Measurements from ENCODE around the gene CRYBG1.
A peak's percentile ranks its signal among the peaks of the same experiment; 100 is the strongest.

The CRYBG1 gene, protein sequence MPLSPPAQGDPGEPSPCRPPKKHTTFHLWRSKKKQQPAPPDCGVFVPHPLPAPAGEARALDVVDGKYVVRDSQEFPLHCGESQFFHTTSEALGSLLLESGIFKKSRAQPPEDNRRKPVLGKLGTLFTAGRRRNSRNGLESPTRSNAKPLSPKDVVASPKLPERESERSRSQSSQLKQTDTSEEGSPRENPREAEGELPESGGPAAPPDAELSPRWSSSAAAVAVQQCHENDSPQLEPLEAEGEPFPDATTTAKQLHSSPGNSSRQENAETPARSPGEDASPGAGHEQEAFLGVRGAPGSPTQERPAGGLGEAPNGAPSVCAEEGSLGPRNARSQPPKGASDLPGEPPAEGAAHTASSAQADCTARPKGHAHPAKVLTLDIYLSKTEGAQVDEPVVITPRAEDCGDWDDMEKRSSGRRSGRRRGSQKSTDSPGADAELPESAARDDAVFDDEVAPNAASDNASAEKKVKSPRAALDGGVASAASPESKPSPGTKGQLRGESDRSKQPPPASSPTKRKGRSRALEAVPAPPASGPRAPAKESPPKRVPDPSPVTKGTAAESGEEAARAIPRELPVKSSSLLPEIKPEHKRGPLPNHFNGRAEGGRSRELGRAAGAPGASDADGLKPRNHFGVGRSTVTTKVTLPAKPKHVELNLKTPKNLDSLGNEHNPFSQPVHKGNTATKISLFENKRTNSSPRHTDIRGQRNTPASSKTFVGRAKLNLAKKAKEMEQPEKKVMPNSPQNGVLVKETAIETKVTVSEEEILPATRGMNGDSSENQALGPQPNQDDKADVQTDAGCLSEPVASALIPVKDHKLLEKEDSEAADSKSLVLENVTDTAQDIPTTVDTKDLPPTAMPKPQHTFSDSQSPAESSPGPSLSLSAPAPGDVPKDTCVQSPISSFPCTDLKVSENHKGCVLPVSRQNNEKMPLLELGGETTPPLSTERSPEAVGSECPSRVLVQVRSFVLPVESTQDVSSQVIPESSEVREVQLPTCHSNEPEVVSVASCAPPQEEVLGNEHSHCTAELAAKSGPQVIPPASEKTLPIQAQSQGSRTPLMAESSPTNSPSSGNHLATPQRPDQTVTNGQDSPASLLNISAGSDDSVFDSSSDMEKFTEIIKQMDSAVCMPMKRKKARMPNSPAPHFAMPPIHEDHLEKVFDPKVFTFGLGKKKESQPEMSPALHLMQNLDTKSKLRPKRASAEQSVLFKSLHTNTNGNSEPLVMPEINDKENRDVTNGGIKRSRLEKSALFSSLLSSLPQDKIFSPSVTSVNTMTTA (N-terminal part only)

DNA sequence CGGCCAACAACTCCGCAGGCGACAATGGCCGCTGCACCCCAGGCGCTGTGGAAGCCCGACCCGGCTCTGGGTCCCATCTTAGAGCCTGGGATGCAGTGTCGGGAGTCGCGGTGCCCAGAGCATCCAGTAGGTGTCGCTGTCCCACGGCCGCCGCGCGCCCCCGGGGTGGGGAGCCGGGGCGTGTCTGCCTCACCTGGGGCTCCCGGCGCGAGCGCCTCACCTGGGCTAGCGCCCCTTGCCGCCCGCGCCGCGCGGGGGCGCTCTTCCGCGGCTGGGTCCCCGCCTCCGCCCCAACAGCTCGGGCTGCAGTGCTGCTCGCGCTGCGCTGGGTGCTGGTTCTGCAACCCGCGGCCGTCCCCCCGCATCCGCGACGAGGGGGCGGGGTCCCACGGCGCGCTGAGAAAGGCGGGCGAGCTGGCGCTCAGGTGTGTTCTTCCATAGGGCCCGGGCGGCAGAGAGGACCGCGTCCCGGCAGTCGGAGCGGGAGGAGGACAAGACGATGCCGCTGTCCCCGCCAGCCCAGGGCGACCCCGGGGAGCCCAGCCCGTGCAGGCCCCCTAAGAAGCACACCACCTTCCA is at the start of gene CRYBG1:
Gene CRYBG1, plus strand, starts transcription at position 308 of the 579 bp plus-strand sequence. Its CDS starts 192 bp downstream, at position 500.
- no peak for DNase-seq

DNA sequence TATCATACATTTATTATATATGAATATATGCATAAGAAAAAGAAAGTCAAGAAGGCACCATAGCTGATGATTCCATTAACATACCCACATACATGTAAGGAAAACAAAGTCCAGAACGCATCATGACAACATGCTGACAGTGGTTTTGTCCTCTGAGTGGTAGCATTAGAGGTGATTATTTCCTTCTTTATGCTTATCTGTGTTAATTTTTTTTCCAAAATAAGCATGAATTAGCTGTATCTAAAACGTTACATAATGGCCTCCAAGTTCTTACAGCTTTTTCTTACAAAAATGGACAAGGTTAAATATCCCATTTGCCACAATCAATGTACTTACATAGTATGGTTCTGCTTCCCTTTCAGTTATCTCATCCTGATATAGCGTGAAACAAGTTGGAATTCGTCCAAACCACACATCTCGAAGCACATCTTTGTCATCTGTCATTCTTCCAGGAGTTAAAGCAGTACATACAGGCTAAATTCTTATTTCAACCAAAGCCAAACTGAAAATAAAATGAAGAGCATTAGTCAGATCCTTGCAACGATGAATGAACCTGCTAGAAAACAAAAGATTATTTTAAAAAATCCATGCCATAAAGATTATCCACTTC is 44.6 kb upstream of the CRYBG1 start:
- no peak for DNase-seq

DNA sequence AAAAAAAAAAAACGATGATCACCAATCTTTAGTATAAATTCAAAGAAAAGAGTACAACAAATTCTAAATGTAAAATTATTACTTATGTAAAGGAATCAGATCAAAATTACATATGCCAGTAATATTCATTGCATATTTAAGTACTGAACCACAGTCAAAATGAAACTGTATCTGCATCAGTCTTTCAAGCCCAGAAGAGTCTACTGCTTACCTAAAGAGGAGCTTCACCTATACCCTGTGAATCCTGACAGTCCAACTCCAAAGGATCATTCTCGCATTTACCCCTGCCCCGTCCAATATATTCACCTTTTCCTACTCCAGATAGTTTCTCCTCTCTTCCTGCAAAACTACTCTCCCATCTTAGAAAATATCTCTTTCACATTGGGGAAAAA is 44.1 kb upstream of the CRYBG1 start:
- no peak for DNase-seq

DNA sequence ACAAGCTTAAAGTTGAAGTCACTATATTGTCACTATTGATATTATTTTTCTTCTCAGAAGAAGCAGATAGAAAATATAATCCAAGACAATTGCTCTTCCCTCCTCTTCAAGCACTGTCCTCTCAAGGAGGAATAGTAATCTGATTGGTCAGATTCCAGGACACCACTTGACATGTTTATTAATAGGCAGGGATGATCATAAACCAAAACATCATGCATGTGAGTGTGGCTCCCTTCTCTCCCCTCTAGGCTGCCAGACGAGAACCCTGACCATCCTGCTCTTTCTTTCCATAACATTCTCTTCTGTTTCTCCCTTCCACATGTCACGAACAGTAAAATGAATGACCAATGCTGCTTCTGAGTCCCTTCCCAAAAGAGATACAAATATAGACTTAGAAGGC is 42.5 kb upstream of the CRYBG1 start:
- DNase-seq = no peak

DNA sequence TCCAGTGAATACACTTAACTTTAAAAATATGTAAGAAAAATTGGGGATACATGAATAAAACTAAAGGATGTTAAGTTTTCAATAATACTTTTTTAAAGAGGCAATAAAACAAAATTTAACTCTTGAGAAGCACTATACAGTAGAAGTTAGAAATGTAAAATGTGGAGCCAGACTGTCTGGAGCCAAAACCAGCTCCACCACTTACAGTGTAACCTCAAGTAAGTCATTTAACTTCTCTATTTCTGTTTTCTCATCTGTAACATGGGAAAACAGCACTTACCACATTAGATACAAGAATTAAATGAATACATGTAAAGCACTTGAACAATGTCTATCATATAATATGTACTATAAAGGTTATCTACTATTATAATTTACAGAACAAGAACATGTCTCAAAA is 41.7 kb upstream of the CRYBG1 start:
- DNase-seq = no peak

DNA sequence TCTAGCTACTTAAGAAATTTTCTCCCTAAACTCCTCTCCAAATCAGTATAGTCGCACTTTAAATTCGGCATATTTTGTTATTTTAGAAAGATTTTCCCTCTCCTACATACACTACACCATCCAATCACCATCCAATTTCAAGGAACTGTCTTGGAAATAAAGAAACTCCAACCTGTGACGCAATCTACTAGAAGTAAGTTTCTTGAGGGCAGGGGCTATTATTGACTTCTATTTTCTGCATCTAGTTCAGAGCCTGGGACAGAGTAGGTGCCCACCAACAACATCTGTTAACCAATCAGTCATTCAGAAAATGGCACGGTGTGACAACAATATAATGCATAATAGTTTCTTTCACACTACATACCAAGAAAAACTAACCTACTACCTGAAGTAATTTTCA is 38.6 kb upstream of the CRYBG1 start:
- no peak for DNase-seq

DNA sequence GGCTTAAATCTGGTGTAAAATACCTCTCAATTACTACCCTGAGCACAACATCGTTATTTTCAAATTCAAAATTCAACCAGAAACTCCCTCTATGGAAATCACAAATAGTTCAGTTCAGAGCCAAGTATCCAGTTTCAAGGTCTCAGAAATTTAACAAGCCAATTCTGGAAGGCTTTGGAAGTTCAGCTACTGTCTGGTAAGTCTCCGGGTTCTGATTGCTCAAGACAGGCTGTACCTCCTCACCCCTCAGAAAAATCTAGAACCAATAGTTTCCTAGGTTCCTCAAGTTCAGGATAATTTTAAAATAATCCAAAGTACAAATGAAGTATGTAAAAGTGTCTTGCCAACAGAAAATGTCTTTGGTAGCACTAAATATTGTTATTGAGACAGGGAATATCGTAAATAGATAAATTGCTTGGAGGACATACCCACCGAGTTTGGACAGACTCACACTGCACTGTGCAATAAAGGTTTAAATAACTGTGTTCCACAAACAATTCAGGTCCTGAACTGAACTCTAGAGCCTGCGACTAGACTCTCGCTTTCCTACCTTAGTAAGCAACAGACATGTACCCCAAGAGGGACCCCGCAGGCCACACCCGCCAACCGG is 35.7 kb upstream of the CRYBG1 start:
- DNase-seq = no peak

DNA sequence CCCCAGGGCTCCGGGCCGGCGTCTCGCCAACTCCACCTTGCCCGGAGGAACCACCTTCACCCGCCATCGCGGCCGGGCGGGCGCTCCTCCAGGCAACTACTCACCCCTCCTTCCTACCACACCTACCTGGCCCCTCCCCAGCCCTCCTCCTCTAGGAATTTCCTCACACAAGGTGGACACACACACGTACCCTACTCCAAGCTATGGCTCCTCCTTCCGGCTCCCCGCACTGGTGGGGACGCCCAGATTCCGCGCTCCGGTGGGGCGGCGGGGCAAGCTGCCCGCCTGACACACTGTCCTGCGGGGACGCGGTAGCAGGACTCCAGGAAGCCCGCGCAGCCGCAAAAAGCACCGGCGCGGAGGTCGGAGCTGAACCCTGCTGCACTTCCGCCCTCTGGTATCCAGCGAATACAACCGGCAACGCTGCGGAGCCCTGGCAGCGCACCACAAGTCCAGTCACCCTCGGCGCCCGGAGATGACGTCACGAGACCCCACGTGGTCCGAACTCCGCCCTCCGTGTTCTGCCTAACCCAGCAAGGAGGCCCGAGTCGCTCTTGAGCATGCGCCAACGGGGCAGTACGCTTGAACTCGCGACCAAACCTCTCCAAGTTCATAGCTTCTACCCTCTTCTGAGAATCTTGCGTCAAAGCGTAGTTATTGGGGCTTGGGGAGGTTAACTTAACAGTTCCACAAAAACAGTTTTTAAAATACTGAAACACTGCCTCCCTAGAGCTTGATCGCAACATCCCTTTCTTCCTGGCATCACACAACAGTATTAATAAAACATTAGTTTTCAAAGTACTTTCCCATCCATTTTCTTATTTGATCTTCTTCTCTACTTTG is 35.0 kb upstream of the CRYBG1 start, which contains the start of gene ATG5:
Gene ATG5, minus strand, starts transcription at position 425 of the 843 bp plus-strand sequence. CDS start 9,552 bp downstream, outside the sequence.
- peak; percentile 98 for DNase-seq

DNA sequence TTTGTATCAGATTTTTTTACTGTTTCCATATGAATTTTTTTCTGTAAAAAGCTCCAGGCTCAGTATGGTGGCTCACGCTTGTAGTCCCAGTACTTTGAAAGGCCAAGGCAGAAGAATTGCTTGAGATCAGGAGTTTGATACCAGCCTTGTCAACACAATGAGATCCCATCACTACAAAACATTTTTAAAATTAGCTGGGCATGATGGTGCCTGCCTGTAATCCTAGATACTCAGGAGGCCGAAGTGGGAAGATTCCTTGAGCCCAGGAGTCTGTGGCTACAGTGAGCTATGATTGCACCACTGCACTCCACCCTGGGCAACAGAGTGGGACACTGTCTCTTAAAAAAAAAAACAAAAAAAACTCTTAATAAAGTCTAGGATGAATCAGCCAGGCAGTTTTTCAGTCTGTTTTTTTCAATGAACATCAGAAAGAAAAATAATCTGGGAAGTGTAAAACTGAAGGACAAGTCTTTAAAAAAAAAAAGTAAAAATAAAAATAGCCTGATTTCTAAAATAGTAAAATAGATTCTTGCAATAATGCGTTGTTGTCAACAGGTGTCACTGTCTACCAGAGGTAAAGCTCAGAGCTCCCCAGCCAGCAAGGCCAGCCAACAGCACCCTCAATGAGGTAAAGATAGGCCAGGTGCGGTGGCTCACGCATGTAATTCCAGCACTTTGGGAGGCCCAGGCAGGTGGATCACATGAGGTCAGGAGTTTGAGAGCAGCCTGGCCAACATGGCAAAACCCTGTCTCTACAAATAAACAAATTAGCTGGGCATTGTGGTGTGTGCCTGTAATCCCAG is 25.7 kb upstream of the CRYBG1 start:
- DNase-seq = no peak

DNA sequence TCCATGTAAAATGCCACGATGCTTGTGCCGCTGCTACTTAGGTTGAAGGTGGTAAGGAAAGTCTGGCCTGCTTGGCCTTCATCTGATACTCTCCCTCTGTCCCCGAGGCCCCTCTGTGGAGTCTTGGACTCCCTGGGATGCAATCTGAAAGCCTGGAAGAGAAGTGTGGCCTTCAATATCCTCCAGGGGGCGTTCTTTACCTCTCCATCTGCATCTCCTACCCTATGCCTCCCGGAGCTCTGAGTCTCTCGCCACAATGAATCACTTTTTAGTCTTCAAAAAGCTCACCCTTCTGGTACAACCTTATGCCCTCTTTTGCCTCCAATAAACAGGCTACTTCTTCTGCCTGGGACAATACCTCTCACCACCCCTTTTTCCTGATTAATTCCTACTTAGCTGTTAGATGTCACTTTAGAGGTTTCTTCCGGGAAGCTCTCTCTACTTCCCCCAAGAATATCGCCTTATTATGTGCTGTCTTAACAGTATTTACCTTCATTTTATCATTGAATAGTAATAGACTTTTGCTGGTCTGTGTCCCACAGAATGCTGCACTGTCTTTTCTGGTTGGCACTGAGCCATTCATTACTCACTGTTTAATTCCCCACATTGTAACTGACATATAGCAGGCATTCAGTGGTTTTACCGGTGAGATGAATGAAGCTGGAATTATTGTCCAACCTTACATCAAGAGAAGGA is 21.0 kb upstream of the CRYBG1 start:
- peak; percentile 65 for DNase-seq

DNA sequence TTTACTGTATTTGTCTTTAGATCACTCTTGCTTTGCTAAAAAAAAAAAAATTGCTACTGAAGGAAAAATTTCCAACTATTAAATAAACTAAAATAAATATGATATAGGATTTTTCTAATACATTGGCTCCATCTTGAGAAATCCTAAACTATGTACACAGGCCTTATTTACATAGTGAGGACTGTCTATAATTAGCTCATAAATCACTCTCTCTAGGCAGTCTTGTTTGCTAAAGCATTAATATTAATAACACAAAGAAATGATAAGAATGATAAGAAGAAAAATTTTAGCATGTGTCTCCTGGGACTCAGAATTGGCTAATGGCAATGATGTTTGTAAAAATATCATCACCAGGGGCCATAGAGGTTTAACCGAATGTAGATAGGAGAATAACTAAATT is 13.3 kb upstream of the CRYBG1 start:
- no peak for DNase-seq

DNA sequence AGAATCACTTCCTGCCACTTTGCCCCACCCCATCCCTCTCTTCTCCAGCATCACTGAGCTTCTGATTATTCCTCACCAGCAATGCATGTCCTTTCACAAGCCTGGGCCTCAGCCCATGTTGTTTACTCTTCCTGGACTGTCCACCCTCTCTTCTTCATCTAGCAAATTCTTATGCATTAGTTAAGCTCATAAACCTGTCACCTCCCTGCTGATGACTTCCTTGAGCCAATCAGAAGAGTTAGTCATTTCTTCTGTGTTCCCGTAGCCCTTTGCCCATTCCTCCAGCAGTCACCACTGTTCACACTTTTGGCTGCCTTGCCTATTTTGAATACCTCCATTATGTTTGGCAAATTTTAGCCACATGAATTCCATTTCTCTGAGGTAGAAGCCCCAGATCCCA is 4.1 kb upstream of the CRYBG1 start:
- DNase-seq = no peak

DNA sequence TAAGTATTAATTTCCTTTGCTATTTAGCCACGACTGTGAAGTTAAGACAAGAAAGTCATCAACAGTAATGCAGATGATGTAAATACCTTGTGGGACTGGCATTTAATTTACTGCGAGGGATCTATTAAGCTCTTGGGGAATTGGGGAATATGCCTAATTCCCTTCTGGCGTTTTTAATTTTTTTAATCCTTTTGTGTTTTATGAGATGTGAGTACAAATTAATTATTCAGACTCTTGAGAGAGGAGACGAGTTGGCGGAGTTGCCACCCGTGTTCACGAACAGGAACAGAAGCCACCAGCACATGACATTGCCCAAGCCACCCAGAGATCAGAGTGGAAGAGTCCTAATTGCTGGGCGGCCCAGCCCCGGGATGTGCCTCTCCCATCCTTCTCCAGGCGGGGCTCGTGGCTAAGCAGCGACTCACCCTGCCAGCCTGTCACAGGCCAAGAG is 533 bp upstream of the CRYBG1 start:
- no peak for DNase-seq

DNA sequence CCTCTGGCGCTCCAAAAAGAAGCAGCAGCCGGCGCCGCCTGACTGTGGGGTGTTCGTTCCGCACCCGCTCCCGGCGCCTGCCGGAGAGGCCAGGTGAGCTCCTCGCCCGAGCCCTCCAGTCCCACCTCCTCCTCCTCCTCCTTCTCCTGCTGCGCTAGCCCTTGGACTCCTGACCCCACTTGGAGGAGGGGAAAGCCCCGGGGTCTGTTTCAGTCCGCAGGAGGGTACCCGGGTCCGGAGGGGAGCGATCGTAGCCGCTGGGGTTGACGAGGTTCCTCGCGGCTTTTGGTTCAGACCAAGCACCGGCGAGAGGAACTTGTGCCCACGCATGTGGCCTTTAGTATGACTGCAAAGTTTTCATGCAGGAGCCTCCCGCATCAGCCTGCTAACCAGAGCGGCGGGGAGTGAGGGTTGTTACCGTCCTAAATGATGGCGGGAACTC is 493 bp downstream of the CRYBG1 start:
- DNase-seq = no peak

DNA sequence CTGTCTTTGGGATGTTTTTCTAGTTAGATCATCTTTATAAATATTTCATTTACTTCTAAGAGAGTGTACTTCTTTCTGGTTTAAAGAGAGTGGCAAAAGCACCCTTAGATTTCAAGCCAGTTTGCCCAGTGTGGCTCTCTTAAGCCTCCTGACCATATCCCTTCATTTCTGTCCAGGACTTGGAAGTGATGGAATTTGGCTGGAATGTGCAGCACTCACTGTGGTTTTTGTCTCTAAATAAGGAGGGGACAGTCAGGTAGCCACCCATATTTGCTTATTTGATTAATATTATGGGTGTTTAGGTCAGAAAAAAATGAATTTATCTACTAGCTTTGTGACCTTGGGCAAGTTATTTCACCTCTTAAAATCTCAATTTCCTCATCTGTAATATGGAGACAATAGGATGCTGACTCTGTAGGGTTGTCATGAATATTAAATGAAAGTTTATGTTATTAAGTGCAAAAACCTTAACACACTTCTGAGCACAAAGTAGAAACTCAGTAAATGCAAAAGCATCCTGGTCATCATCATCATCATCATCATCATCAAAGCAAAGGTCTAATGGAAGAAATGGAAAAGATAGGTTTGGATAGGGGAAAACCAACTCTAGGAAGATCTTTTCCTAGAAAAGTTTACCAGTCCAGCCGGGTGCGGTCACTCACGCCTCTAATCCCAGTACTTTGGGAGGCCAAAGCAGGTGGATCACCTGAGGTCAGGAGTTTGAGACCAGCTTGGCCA is 3.1 kb downstream of the CRYBG1 start:
- DNase-seq = peak; percentile 14

DNA sequence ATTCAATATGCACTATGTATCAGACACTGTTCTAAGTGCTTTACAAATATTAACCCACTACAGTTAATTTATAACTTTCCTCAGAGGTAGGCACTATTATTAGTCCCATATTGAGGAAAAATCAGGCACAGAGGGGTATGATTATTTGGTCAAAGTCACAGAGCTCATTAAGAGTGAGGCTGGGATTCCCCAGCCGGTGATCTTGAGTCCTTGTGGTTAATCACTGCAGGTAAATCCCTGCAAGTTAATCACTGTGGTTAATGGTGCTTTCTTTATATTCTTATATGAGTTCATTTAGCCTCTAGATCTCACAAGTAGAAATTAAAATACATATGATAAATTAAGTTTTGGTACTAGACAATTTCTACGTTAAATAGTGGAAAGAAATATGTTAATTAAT is 9.2 kb downstream of the CRYBG1 start:
- no peak for DNase-seq

DNA sequence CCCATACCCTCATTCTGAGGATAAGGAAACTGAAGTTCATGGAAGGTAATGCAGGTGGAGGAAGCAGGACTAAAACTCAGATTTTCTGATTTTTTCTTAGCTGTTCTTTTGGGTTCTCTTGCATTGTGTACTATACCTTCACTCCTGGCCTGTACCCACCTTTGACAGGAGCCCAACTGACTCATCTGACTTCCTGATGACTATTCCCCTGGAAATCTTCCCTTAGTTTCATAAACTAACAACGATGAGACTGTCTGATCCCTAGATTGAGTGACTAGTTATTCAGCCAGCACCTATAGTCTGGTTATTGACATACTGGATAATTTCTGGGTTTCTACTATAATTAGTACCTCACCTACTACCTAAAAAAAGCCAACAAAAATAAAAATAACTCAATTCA is 10.1 kb downstream of the CRYBG1 start:
- no peak for DNase-seq

DNA sequence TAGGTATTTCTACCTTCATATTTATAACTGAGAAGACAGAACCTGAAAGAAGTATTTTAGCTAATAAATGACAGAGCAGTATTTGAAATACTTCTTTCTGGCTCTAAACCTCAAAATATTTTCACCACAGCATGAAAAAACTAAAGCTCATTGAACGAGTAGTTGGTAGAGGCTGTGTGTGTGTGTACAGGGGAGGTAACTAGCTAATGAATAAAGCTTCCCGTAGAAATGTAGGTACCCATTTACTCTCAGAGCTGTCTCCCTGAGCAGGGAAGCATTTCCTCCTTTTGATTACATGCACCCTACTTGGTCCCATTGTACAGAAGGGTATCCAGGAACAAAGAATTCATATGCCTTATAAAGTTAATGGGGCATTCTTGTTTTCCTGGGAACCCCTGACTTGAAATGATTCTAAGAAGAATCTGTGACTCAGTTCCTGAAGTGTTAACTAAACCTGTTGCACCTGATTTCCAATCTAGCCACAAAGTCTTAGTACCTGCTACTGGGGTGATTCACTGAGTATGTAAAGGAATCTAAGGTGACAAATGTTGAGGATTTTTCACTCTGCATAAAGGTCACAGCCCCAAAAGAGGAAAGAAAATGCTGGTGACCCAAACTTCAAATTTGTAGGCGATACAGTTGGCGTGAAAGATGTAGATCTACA is 12.5 kb downstream of the CRYBG1 start:
- no peak for DNase-seq
